K562 (cell line): ENCODE results near the gene POP7. TPM values are rescaled to one million over a fixed set of nuclear protein-coding genes. Genes with fewer than 3 reads are reported as not detected.

Experiments used
- BHLHE40 ChIP-seq: IDR thresholded peaks from 2 replicates; pipeline ENCODE4 v1.6.1; 2011; ENCODE audit warnings: low read length, improper control_type of control experiment
- CREB5 ChIP-seq: fragments of 250-450 bp; sonication (Bioruptor Pico); IDR thresholded peaks from 2 replicates; pipeline ENCODE4 v1.5.0; 2020; ENCODE audit warnings: mild to moderate bottlenecking
- EHMT2 ChIP-seq: fragments of 450-650 bp; IDR thresholded peaks from 2 replicates; pipeline ENCODE4 v1.6.1; 2018; ENCODE audit warnings: antibody characterized with exemption
- FOXK1 ChIP-seq: sonication (generic); formaldehyde crosslinking; IDR thresholded peaks from 2 replicates; pipeline ENCODE4 v1.8.0; 2022; ENCODE audit warnings: missing genetic modification reagents, mild to moderate bottlenecking, borderline replicate concordance
- GATA2 ChIP-seq: sonication (generic); formaldehyde crosslinking; IDR thresholded peaks from 2 replicates; pipeline ENCODE4 v1.4.0; 2020; ENCODE audit warnings: mild to moderate bottlenecking, missing genetic modification reagents
- GATAD2B ChIP-seq: fragments of 450-650 bp; IDR thresholded peaks from 2 replicates; pipeline ENCODE4 v1.6.1; 2017; ENCODE audit warnings: mild to moderate bottlenecking, borderline replicate concordance
- HSF4 ChIP-seq: fragments of 250-450 bp; sonication (Bioruptor Pico); IDR thresholded peaks from 2 replicates; pipeline ENCODE4 v2.1.2; 2022; ENCODE audit warnings: mild to moderate bottlenecking, moderate library complexity, borderline replicate concordance
- KDM1A ChIP-seq, 2 experiments: fragments of 450-650 bp; IDR thresholded peaks; 2 replicates each; pipeline ENCODE4 v1.6.1; 2016; ENCODE audit warnings: mild to moderate bottlenecking in 2 of 2
- LCOR ChIP-seq: sonication (generic); formaldehyde crosslinking; IDR thresholded peaks from 2 replicates; pipeline ENCODE4 v1.8.0; 2022; ENCODE audit warnings: mild to moderate bottlenecking, missing genetic modification reagents
- MAFK ChIP-seq: IDR thresholded peaks from 2 replicates; pipeline ENCODE4 v1.6.1; 2011; ENCODE audit warnings: low read length, improper control_type of control experiment
- MNT ChIP-seq, 2 experiments: fragments of 450-650 bp; conservative IDR thresholded peaks; 2 replicates each; pipeline ENCODE4 v1.6.1; 2017; ENCODE audit warnings: mild to moderate bottlenecking in 2 of 2, moderate library complexity in 2 of 2
- MTA1 ChIP-seq: fragments of 450-650 bp; IDR thresholded peaks from 2 replicates; pipeline ENCODE4 v1.6.1; 2017; ENCODE audit warnings: borderline replicate concordance
- NR2C1 ChIP-seq, 2 experiments: fragments of 450-650 bp; IDR thresholded peaks; 2 replicates each; pipeline ENCODE4 v1.6.1; 2017; ENCODE audit warnings: mild to moderate bottlenecking in 2 of 2, antibody characterized with exemption in 1 of 2, inconsistent platforms in 1 of 2, missing compliant biosample characterization in 1 of 2, missing genetic modification characterization in 1 of 2
- RFX7 ChIP-seq: fragments of 250-450 bp; sonication (Bioruptor Pico); IDR thresholded peaks from 2 replicates; pipeline ENCODE4 v1.5.1; 2021; ENCODE audit warnings: mild to moderate bottlenecking
- RUNX1 ChIP-seq: sonication (generic); IDR thresholded peaks from 2 replicates; pipeline ENCODE4 v1.6.1; 2016; ENCODE audit warnings: antibody characterized with exemption, low read depth
- SRSF3 ChIP-seq: fragments of 200-400 bp; formaldehyde crosslinking; IDR thresholded peaks from 2 replicates; pipeline ENCODE4 v1.6.1; 2016; ENCODE audit warnings: mild to moderate bottlenecking, low read length, moderate library complexity; ENCODE audit not compliant: insufficient read depth
- TGIF2 ChIP-seq: sonication (generic); formaldehyde crosslinking; IDR thresholded peaks from 2 replicates; pipeline ENCODE4 v1.8.1; 2022; ENCODE audit warnings: mild to moderate bottlenecking, missing genetic modification reagents, moderate library complexity
- THRB ChIP-seq: fragments of 450-650 bp; formaldehyde crosslinking; conservative IDR thresholded peaks from 2 replicates; pipeline ENCODE4 v1.4.0; 2022; ENCODE audit warnings: mild to moderate bottlenecking, missing genetic modification characterization
- ZKSCAN3 ChIP-seq: fragments of 250-450 bp; sonication (Bioruptor Pico); IDR thresholded peaks from 2 replicates; pipeline ENCODE4 v1.4.0; 2020
- polyA plus RNA-seq, 8 experiments: library from polyadenylated mRNA; depleted of rRNA in 4 of 8; stranded (reverse) in 5 of 8; unstranded in 3 of 8; fragments of >200 nt; fragmentation: Nextera tagmentation in 2 of 8; fragmentation: Illumina TruSeq in 1 of 8; extraction: Ambion mirVana in 2 of 8; extraction: Trizol in 1 of 8; gene quantifications; 2 replicates each; pipeline versions ENCODE4 v1.2.1 to v1.2.3, GENCODE V29; 2011 to 2014; ENCODE audit warnings: inconsistent platforms in 1 of 8, missing spikeins in 1 of 8
- total RNA-seq, 7 experiments: library from RNA; depleted of rRNA in 6 of 7; stranded (reverse); fragments of >200 nt in 6 of 7; fragmentation: Illumina TruSeq in 2 of 7; extraction: Trizol in 2 of 7; gene quantifications; 2 replicates each; pipeline versions ENCODE4 v1.2.1 to v1.2.3, GENCODE V29; 2011 to 2021; ENCODE audit warnings: low replicate concordance in 1 of 7
- TF ChIP-seq, protein P1 (sequence below): IDR thresholded peaks from 2 replicates; pipeline ENCODE4 v1.6.1; 2014; ENCODE audit warnings: antibody characterized with exemption
- TF ChIP-seq, protein P2 (sequence below): fragments of 450-650 bp; formaldehyde crosslinking; IDR thresholded peaks from 2 replicates; pipeline ENCODE4 v1.4.0; 2022; ENCODE audit warnings: missing genetic modification characterization

The POP7 gene
- total and polyA plus RNA-seq, 9 of the 15 experiments (the other 6 are each of a cell fraction or from before 2014, with no cell fraction given), result 11.5 to 163 (median 68.9) TPM

- TF ChIP-seq CREB5 (CRISPR knock-in tag) (no peak), GATA2 (CRISPR knock-in tag) (no peak), RUNX1 (no peak), TGIF2 (CRISPR knock-in tag) (no peak), SRSF3 (no peak), RFX7 (CRISPR knock-in tag) (no peak; the same call in 1 of the 2 replicates), KDM1A (IDR thresholded peaks at IDR 0.05) (no peak), NR2C1 (IDR thresholded peaks at IDR 0.05) (no peak), NR2C1 (tag; IDR thresholded peaks at IDR 0.05) (no peak), HSF4 (CRISPR knock-in tag) (no peak), MNT (conservative IDR thresholded peaks at IDR 0.05) (peak; percentile 97), MTA1 (0 out of 2 replicates have a peak, but pooled peaks have one; percentile 56), GATAD2B (no peak), FOXK1 (no peak), ZKSCAN3 (CRISPR knock-in tag) (no peak), EHMT2 (no peak), THRB (0 out of 2 replicates have a peak, but pooled peaks have one; percentile 64), LCOR (CRISPR knock-in tag) (peak; percentile 88), BHLHE40 (peak; percentile 87), MAFK (no peak)
- TF ChIP-seq, protein P1, sequence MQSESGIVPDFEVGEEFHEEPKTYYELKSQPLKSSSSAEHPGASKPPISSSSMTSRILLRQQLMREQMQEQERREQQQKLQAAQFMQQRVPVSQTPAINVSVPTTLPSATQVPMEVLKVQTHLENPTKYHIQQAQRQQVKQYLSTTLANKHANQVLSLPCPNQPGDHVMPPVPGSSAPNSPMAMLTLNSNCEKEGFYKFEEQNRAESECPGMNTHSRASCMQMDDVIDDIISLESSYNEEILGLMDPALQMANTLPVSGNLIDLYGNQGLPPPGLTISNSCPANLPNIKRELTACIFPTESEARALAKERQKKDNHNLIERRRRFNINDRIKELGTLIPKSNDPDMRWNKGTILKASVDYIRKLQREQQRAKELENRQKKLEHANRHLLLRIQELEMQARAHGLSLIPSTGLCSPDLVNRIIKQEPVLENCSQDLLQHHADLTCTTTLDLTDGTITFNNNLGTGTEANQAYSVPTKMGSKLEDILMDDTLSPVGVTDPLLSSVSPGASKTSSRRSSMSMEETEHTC, result no peak
- TF ChIP-seq, protein P2, sequence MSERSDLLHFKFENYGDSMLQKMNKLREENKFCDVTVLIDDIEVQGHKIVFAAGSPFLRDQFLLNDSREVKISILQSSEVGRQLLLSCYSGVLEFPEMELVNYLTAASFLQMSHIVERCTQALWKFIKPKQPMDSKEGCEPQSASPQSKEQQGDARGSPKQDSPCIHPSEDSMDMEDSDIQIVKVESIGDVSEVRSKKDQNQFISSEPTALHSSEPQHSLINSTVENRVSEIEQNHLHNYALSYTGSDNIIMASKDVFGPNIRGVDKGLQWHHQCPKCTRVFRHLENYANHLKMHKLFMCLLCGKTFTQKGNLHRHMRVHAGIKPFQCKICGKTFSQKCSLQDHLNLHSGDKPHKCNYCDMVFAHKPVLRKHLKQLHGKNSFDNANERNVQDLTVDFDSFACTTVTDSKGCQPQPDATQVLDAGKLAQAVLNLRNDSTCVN (CRISPR knock-in tag), result peak; percentile 88
These were observed at the start of gene POP7 (continued) for GRCh38 chr7:100705753-100706671.
